Hematopoietic multipotent progenitor cell treated with erythropoietin and hydrocortisone succinate and interleukin-3 and kit ligand, for 8 days (in vitro differentiated cells): ENCODE results near the gene MPG.

Source experiments
- DNase-seq: peaks from one replicate; pipeline ENCODE4 v3.0.0-alpha.2; 2015

Gene MPG

GRCh38 chr16:53346-54236, 24.4 kb upstream of the MPG start, which contains the start of the genes POLR3K and SNRNP25:
TSS of gene POLR3K (minus strand) at chr16:53608. CDS start at chr16:53586, 22 bp downstream.
TSS of gene SNRNP25 (plus strand) at chr16:53828. CDS start at chr16:54017, 189 bp downstream.
- DNase-seq = peak; percentile 99

GRCh38 chr16:54237-54581, 23.8 kb upstream of the MPG start:
- no peak for DNase-seq

- no peak for DNase-seq
Measured at GRCh38 chr16:55571-56136, 22.4 kb upstream of the MPG start.

- no peak for DNase-seq
Measured at GRCh38 chr16:56231-56927, 21.6 kb upstream of the MPG start.

GRCh38 chr16:57711-58110, 20.3 kb upstream of the MPG start:
- no peak for DNase-seq

- no peak for DNase-seq
Measured at GRCh38 chr16:58491-59439, 19.3 kb upstream of the MPG start.

GRCh38 chr16:59440-60059, 18.5 kb upstream of the MPG start:
- no peak for DNase-seq

GRCh38 chr16:60166-60565, 17.9 kb upstream of the MPG start:
- no peak for DNase-seq

GRCh38 chr16:60929-61878, 16.8 kb upstream of the MPG start:
- DNase-seq = no peak

- DNase-seq = no peak
Measured at GRCh38 chr16:61879-62281, 16.1 kb upstream of the MPG start.

- no peak for DNase-seq
Measured at GRCh38 chr16:62283-62967, 15.6 kb upstream of the MPG start.

GRCh38 chr16:62968-63391, 15.0 kb upstream of the MPG start:
- DNase-seq = no peak

GRCh38 chr16:63466-63865, 14.6 kb upstream of the MPG start:
- no peak for DNase-seq

GRCh38 chr16:63998-64913, 13.8 kb upstream of the MPG start:
- DNase-seq = no peak

GRCh38 chr16:64914-65255, 13.1 kb upstream of the MPG start:
- no peak for DNase-seq

GRCh38 chr16:65745-66144, 12.3 kb upstream of the MPG start:
- peak; percentile 86 for DNase-seq

GRCh38 chr16:66309-67182, 11.5 kb upstream of the MPG start:
- no peak for DNase-seq

GRCh38 chr16:67183-67791, 10.7 kb upstream of the MPG start:
- DNase-seq = no peak
